Adipocyte (in vitro differentiated cells): Measurements from ENCODE around the gene PLK2.
A peak's percentile ranks its signal among the peaks of the same experiment; 100 is the strongest.

ENCODE experiments used
- DNase-seq: peaks from one replicate; pipeline ENCODE4 v3.0.0-alpha.2; 2015; ENCODE audit warnings: low read depth
- H3K27me3 ChIP-seq: replicated peaks from 2 replicates; pipeline ENCODE4 v1.7.0; 2013; ENCODE audit warnings: mild to moderate bottlenecking, low read length, moderate library complexity; ENCODE audit not compliant: control insufficient read depth, insufficient read depth
- H3K36me3 ChIP-seq: 2 replicates; pipeline ENCODE4 v1.7.0; 2013; ENCODE audit warnings: low read length, mild to moderate bottlenecking, moderate library complexity; ENCODE audit not compliant: control insufficient read depth, insufficient read depth, severe bottlenecking
- H3K4me1 ChIP-seq: 2 replicates; pipeline ENCODE4 v1.7.0; 2013; ENCODE audit warnings: mild to moderate bottlenecking, low read length, moderate library complexity; ENCODE audit not compliant: control insufficient read depth, insufficient read depth
- H3K4me3 ChIP-seq: 2 replicates; pipeline ENCODE4 v1.7.0; 2013; ENCODE audit warnings: mild to moderate bottlenecking, low read length, moderate library complexity
- H3K9ac ChIP-seq: 2 replicates; pipeline ENCODE4 v1.7.0; 2013; ENCODE audit warnings: mild to moderate bottlenecking, low read length, moderate library complexity
- H3K9me3 ChIP-seq: 2 replicates; pipeline ENCODE4 v1.7.0; 2013; ENCODE audit warnings: mild to moderate bottlenecking, low read length, moderate library complexity; ENCODE audit not compliant: control insufficient read depth

Gene PLK2

GRCh38 chr5:58460002-58460731 lies at the start of gene PLK2:
Gene PLK2 (minus strand): TSS chr5:58460086. CDS start chr5:58459959, 127 bp downstream.
- peak within 1 kb of the TSS; percentile 89 for H3K9ac ChIP-seq
- peak; percentile 97 for DNase-seq
- peaks cover 28% of the 10 kb centered on the region for H3K36me3 ChIP-seq
- H3K4me3 ChIP-seq: peak within 1 kb of the TSS; percentile 93
- H3K9me3 ChIP-seq: no peaks in the 10 kb centered on the region
- H3K27me3 ChIP-seq: no peaks in the 10 kb centered on the region
- H3K4me1 ChIP-seq: peaks cover 24% of the 10 kb centered on the region

GRCh38 chr5:58507715-58508114 lies 47.8 kb upstream of the PLK2 start:
- Histone ChIP-seq H3K27me3 (peaks cover 9% of the 10 kb centered on the region), H3K36me3 (no peaks in the 10 kb centered on the region), H3K9me3 (no peaks in the 10 kb centered on the region), H3K4me3 (no peak overlapping the region), H3K4me1 (peaks cover 20% of the 10 kb centered on the region), H3K9ac (no peak overlapping the region)
- DNase-seq: no peak

GRCh38 chr5:58505971-58506640 lies 46.2 kb upstream of the PLK2 start:
- no peak overlapping the region for H3K4me3 ChIP-seq
- no peaks in the 10 kb centered on the region for H3K9me3 ChIP-seq
- no peak overlapping the region for H3K9ac ChIP-seq
- peaks cover 12% of the 10 kb centered on the region for H3K27me3 ChIP-seq
- H3K4me1 ChIP-seq: peaks cover 20% of the 10 kb centered on the region
- no peak for DNase-seq
- no peaks in the 10 kb centered on the region for H3K36me3 ChIP-seq

- no peaks in the 10 kb centered on the region for H3K36me3 ChIP-seq
- no peak for DNase-seq
- peaks cover 20% of the 10 kb centered on the region for H3K4me1 ChIP-seq
- no peak overlapping the region for H3K9ac ChIP-seq
- peaks cover 12% of the 10 kb centered on the region for H3K27me3 ChIP-seq
- no peaks in the 10 kb centered on the region for H3K9me3 ChIP-seq
- no peak overlapping the region for H3K4me3 ChIP-seq
Measured at GRCh38 chr5:58505502-58505901, 45.6 kb upstream of the PLK2 start.

GRCh38 chr5:58504766-58505165 lies 44.9 kb upstream of the PLK2 start:
- Histone ChIP-seq H3K9me3 (no peaks in the 10 kb centered on the region), H3K4me1 (peaks cover 20% of the 10 kb centered on the region), H3K9ac (no peak overlapping the region), H3K27me3 (peaks cover 12% of the 10 kb centered on the region), H3K4me3 (no peak overlapping the region), H3K36me3 (no peaks in the 10 kb centered on the region)
- DNase-seq: no peak

- Histone ChIP-seq H3K36me3 (no peaks in the 10 kb centered on the region), H3K27me3 (peaks cover 12% of the 10 kb centered on the region), H3K9me3 (no peaks in the 10 kb centered on the region), H3K4me3 (no peak overlapping the region), H3K9ac (no peak overlapping the region), H3K4me1 (peaks cover 20% of the 10 kb centered on the region)
- DNase-seq: no peak
Measured at GRCh38 chr5:58503390-58504046, 43.6 kb upstream of the PLK2 start.

GRCh38 chr5:58501778-58502417 lies 42.0 kb upstream of the PLK2 start:
- H3K27me3 ChIP-seq: peaks cover 12% of the 10 kb centered on the region
- no peaks in the 10 kb centered on the region for H3K36me3 ChIP-seq
- H3K9ac ChIP-seq: no peak overlapping the region
- no peaks in the 10 kb centered on the region for H3K9me3 ChIP-seq
- H3K4me1 ChIP-seq: peaks cover 20% of the 10 kb centered on the region
- no peak overlapping the region for H3K4me3 ChIP-seq
- DNase-seq: no peak

- Histone ChIP-seq H3K9me3 (no peaks in the 10 kb centered on the region), H3K9ac (no peak overlapping the region), H3K27me3 (peaks cover 12% of the 10 kb centered on the region), H3K4me3 (no peak overlapping the region), H3K36me3 (no peaks in the 10 kb centered on the region), H3K4me1 (peaks cover 11% of the 10 kb centered on the region)
- no peak for DNase-seq
Measured at GRCh38 chr5:58499941-58500340, 40.1 kb upstream of the PLK2 start.

- DNase-seq: no peak
- Histone ChIP-seq H3K27me3 (peaks cover 12% of the 10 kb centered on the region), H3K4me1 (peaks cover 5% of the 10 kb centered on the region), H3K9me3 (no peaks in the 10 kb centered on the region), H3K9ac (no peak overlapping the region), H3K36me3 (no peaks in the 10 kb centered on the region), H3K4me3 (no peak overlapping the region)
Measured at GRCh38 chr5:58499231-58499630, 39.3 kb upstream of the PLK2 start.

- no peaks in the 10 kb centered on the region for H3K4me1 ChIP-seq
- no peak overlapping the region for H3K9ac ChIP-seq
- DNase-seq: peak; percentile 68
- peaks cover 9% of the 10 kb centered on the region for H3K27me3 ChIP-seq
- no peaks in the 10 kb centered on the region for H3K36me3 ChIP-seq
- H3K4me3 ChIP-seq: no peak overlapping the region
- no peaks in the 10 kb centered on the region for H3K9me3 ChIP-seq
Measured at GRCh38 chr5:58498340-58498942, 38.6 kb upstream of the PLK2 start.

- Histone ChIP-seq H3K9me3 (no peaks in the 10 kb centered on the region), H3K36me3 (no peaks in the 10 kb centered on the region), H3K27me3 (peaks cover 5% of the 10 kb centered on the region), H3K9ac (no peak overlapping the region), H3K4me3 (no peak overlapping the region), H3K4me1 (no peaks in the 10 kb centered on the region)
- no peak for DNase-seq
Measured at GRCh38 chr5:58497921-58498320, 38.0 kb upstream of the PLK2 start.
